Glomerular endothelial cell (primary cell): Measurements from ENCODE around the gene LKAAEAR1. TPM values are rescaled to one million over a fixed set of nuclear protein-coding genes. Genes with fewer than 3 reads are reported as not detected.

Experiments
- DNase-seq: peaks from one replicate; pipeline ENCODE4 v3.0.0-alpha.2; 2011; ENCODE audit warnings: low read depth, low spot score; ENCODE audit errors: extremely low read depth
- total RNA-seq: library from RNA; depleted of rRNA; stranded (reverse); fragments of >200 nt; gene quantifications from 2 replicates; pipeline ENCODE4 v1.2.3, GENCODE V29; 2015

Gene LKAAEAR1
- total RNA-seq, 1 donor from 2014 or later: 1.2 TPM

DNA sequence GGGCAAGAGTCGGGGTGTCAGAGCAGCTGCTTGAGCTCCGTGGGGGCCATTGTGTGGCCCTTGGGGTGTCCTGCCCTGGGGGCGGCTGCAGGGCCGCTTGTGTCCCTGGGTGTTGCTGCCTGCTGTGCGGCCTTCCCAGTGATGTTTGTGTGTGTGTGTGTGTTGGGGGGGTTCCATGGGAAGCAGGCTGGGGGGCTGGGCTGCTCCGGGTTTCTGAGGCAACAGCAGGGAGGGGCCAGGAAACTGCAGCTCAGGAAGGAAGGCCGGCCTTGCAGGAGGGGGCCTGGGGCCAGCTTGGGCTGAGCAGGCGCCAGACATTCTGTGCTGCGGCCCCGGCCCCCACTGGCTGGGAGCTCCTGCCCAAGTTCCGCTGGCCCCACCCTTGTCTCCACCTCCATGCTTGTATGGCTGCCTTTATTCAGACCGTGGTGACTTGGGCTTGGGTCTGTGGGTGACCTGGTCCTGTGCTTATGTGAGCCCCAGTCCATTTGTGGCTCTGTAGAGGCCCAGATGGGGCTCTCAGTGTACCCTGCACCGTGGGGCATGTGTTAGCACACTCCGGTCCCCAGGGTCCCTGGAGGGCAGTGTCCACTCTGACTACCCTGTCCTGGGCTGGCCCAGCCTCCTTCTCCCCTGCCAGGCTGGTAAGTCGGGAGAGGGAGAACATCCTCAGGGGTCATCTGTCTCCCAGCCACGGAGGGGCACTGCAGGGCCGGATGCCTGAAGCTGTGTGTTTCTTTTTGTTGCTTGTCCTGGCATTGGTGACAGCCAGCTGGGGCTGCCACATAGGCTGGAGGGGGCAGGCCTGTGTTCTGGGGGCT, 30.1 kb downstream of the LKAAEAR1 start:
- DNase-seq: no peak

DNA sequence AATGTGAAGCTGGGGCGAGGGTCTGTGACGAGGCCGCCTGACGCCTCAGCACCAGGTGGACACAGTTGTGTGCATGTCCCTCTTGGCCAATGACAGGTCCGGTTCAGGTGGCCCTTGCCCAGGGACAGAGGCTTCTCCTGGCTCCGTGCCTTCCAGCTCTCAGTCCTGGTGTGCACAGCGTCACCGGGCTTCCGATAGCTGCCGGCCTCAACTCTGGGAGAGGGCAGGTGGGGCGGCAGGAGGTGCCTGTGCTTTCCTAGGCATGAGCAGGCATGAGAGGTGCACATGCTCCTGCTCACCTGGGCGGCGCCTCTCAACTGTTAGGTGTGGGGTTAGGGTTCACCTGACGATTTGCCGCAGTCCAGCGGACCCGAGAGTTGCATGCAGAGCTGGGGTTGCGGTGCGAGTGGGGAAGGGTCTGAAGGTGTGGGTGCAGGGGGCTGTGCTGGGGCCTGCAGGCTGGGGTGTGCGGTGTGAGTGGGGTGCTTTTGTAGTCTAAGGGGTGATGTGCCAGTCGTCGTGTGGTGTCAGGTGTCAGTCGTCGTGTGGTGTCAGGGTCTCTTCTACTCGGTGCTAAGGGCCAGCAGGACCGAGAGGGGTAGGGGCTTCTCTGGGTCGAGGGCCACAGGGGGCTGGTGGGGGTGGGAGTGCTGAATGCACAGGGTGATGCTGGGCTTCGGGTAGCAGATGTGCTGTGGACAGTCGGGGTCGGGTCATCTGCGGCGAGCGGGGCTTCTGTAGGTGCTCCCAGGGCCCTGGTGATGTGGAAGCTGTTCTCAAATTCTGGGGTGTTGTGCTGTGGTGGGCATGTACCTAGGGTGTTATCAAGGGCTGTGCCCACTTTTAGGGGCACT, 31.0 kb downstream of the LKAAEAR1 start:
- no peak for DNase-seq

DNA sequence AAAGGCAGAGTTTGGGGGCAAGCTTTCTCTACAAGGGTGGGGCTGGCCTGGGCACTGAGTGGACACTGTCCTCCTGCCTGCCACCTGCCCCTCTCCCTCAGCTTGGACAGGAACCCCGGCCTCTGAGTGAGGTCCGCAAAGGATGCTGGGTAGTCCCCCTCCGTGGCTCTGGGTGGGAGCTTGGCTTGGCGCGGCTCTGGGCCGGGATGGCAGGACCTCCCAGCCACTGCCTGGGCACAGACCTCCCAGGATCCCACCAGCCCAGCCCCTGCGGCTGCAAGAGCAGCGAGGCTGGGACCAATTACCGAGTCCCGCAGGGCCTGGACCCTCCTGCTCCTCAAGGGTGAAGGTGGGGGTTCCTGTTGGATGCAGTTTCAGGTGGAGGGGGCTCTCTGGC, 31.9 kb downstream of the LKAAEAR1 start:
- DNase-seq: no peak

DNA sequence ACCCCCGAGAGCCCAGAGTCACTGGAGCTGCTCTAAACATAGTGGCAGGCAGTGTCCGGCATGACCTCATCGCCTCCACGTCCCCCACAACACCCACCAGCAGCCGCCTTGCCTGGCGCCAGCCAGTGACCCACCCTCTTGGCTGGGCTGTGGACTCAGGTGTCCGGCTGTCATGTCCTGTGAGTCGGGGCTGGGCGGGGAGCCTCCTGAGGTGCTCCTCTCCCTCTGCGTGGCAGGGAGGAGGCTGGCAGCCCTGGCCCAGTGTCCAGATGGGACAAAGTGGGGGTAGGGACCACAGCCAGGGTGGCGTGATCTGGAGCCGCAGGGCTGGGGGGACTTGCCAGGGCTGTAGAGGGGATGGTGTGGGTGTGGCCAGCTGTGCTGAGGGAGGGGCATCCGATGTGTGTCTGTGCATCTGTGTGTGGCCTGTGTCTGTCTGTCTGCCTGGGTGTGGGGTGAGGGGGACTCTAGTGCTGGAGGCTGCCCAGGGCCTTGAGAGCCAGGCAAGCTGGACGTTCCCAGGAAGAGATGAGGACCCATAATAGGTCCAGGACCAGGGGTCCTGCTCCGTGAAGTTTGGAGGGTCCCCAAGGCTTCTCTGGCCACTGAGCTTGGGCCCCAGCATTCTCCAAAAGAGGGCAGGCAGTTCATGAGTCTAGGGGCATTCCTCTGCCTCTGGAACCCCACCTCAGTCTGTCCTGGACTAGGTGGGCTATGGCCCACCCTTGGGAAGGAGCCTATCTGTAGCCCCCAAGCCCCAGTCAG, 32.5 kb downstream of the LKAAEAR1 start:
- DNase-seq: no peak

DNA sequence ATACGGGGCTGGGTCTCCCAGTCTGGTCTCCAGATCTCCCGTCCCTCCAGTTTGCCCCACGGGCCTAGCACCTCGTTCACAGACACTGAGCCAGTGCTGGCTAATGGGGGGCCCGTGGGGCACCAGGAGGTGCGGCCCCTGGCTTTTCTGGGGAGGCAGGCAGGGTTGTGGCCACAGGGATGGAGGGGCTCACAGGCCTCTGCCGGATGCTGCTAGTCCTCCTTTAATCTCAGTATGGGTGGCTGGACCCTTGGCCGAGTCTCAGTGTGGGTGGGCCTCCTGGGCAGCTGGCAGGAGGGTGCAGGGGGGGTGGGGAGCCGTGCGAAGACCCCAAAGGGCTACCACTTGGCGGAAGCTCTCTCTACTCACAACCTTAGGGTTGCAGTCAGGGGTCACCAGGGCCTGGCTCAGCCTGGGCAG, 33.2 kb downstream of the LKAAEAR1 start:
- DNase-seq: no peak

DNA sequence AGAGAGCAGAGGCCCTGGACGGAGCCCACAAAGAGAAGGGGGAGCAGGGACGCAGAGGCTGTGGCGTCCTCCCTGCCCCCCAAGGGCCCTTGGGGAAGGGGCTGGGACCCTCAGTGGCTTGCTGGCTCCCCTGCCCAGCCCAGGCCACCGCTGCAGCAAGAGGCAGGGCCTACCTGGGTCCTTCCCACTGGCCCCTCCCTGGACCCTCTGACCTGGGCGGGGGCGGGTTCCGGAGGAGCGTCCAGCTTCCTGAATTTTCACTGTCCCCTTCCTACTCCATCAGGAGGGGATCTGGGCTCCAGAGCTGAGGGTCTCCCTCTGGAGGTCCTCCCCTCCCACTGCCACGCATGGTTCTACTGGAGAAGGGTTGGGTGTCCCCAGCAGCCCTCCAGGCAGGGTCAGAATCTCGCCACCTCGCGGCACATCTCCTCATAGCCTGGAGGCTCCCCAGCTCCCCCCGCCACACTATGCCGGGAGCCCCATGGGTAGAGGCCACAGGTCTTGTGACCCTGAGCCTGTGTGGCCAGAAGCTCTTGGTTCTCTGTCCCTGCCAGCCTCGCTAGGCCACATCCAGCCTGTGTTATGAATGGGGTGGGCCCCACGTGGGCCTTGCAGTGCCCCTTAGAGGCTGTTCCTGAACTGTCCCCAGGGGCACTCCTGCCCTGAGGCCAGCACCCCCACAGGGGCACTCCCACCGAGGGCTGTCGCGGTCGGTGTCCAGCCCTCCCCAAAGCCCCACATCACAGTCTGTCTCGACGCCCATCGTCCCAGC, 33.8 kb downstream of the LKAAEAR1 start:
- DNase-seq: no peak

DNA sequence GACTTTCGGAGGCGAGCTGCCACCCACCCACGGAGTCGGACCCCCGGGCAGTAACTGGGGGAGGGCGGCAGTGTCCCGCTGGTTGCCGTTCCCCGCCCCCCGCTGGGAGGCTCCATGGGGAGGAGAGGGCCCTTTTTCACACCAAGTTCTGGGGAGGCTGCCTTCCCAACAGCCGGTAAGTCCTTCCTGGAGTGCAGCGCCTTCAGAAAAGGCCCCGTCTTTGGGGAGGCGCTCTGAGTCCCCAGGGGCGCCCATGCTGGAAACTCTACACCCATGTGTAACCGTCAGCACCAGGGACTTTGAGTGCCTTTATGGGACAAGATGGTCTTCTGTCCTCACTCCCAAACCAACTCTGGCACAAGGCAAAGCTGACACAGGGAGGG, 34.3 kb downstream of the LKAAEAR1 start:
- DNase-seq: no peak

DNA sequence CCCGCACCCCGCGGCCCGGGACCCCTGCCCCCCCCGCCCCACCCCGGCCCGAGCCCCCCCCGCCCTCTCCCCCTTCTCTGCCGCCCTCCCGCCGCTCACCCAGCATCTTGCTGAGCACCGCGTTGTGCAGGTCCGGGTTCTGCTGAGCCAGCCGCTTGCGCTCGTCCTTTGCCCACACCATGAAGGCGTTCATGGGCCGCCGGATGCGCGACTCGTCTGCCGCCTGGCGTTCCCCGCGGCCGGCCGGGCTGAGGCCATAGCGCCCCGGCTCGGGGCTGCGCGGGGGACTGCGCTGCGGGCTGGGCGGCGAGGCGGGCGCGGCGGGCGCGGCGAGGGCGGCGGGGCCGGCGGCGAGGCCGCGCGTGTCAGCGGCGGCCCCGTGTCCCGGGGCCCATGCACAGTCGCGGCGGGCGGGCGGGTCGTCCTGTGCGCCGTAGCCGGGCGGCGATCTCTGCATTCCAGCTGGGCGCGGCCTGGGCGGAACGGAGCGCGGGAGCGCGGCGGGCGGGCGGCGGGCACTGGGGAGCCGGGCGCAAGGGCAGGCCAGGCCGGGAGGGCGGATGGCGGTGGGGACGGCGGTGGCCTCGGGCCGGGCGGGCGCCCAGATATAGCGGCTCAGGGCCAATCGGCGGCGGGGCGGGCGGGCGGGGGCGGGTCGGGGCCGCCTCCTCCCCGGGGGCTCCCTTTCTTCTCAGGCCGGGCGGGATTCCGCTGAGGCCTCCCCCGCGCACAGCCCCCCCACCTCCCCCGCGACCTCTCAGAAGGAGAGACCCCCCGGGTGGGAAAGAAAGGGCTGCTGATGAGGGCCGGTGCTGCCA, 34.9 kb downstream of the LKAAEAR1 start, which contains the start of gene SOX18:
Gene SOX18 (minus strand): TSS at position 580 of the 818 bp plus-strand sequence. CDS start 123 bp downstream, at position 457.
- DNase-seq: no peak

DNA sequence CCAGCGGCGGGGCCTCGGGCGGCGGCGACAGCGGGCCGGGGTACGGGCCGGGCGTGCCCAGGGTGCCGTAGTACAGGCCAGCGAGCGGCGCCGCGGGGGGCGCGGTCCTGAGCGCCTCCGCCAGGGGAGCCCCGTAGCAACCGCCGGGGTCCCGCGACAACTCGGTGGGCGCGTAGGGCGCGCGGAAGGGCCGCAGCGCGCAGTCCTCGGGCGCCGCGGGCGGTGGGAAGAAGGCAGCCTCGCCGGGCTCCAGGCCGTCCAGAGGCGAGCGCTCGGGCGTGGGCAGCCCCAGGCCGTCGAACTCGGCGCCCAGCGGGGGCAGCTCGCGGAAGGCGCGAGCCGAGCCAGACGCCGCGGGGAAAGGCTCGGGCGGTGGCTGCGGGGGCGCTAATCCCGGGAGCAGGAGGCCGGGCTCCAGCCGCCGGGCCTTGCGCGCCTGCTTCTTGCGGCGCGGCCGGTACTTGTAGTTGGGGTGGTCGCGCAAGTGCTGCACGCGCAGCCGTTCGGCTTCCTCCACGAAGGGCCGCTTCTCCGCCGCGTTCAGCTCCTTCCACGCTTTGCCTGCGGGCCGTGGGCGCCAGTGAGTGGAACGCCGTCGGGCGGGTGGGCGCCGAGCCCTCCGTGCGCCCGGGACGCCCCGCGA, 35.7 kb downstream of the LKAAEAR1 start:
- no peak for DNase-seq

DNA sequence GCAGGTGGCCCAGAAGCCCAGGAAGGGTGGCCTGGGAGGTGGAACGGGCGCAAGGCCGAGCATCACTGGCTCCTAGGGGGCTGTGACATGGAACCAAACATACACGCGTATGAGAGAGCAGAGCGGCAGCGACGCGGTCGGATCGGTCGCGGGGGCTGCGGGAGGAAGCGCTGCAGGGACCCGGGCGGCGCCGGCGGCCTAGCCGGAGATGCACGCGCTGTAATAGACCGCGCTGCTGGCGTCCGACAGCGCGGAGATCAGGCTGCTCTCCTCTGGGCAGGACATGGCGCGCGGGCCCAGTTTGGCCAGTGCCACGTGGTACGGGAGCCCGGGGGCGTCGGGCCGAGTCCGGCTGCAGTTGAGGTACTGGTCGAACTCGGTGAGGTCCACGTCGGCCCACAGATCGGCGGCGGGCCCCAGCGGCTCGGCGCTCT, 36.2 kb downstream of the LKAAEAR1 start:
- DNase-seq: no peak

DNA sequence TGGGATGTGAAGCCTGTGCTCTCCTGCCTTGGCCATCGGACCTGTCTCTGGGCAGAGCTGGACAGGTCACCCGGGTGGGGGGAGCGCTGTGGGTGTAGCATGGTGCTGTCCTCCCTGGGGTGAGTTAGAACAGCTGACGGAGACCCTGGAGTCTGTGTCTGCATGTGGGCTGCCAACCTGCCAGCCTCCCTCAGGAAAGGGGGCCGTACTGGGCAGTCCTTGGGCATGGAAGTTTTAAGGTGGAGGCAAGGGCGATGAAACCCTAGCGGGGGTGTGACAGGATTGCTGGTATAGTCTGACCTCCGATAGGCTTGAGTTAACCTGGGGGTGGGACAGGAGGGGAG, 37.2 kb downstream of the LKAAEAR1 start:
- DNase-seq: no peak

DNA sequence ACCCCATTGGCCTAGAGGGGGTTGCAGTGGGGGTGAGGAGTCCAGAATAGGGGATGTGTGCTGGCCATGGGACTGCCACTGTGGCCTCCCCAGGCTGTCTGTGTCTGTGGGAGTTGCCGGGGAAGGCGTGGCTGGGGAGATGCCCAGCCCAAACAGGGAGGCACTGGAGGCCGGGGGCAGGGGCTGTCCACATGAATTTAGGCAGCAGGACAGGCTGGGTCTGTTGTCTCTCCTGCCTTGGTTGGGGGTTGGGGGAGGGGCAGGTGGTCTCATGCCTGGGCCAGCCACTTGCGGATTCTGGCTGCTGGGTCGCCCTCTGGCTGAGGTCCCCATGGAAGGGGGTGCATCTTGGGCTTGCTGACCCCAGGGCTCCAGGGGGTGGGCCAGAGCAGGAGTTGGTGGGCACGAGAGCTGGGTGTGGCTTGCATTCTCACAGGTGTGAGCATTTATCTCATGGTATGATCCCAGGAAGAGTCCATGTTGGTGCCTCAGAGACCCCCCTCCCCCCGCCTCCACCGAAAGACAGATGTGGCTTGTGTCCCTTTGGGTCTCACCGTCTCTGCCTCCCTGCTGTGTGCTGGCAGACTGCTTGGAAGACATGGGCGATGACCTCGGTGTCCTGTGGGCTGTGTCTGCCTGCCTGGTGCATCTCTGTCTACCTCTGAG, 38.7 kb downstream of the LKAAEAR1 start:
- DNase-seq: no peak

DNA sequence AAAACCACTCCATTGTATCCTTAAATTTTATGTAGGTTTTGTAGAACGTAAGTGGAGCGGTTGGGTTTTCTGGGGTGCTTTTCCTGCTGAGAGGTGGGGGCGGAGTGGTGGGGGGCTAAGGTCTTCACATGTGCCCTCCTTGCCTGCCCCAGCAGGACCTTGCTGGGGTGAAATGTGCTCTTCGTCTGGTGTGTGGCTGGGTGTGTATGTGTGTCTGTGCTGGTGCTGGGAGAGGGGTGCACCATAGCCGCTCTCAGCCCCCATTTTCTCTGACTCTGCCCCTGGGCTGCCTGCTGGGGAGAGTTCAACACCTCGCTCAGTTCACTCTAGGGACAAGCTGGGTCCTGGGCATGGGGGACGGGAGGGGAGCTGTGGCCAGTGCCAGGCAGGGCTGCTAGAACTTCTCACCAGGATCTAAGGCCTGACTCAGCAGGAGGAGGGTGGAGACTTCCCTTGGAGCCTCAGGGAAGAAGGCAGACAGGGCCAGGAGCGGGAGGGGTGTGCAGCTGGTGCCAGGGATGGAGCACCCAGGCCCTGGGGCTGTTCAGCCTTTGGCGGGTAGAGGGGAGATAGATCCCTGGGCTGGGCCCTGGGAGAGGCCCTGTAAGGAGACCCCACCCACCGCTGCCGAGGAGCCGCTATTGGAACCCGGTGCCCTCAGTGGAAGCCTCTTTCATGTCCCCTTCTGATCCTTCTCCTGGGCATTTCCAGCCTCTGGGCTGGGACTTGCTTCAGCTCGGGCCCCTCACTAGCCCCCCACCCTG, 39.5 kb downstream of the LKAAEAR1 start:
- no peak for DNase-seq

DNA sequence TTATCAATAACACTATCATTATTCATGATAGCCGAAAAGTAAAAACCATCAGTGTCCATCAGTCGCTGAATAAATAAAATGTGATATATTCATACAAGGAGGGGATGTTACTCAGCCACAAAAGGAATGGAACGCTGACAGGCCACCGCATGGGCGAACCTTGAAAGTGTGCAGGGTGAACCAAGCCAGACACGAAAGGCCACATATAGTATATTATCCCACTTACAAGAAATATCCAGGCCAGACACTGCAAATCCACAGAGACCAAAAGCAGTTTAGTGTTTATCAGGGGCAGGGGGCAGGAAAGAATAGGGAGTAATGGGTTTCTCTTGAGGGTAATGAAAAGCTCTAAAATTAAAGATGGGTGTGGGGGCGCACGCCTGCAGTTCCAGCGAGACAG, 40.4 kb downstream of the LKAAEAR1 start:
- DNase-seq: no peak

DNA sequence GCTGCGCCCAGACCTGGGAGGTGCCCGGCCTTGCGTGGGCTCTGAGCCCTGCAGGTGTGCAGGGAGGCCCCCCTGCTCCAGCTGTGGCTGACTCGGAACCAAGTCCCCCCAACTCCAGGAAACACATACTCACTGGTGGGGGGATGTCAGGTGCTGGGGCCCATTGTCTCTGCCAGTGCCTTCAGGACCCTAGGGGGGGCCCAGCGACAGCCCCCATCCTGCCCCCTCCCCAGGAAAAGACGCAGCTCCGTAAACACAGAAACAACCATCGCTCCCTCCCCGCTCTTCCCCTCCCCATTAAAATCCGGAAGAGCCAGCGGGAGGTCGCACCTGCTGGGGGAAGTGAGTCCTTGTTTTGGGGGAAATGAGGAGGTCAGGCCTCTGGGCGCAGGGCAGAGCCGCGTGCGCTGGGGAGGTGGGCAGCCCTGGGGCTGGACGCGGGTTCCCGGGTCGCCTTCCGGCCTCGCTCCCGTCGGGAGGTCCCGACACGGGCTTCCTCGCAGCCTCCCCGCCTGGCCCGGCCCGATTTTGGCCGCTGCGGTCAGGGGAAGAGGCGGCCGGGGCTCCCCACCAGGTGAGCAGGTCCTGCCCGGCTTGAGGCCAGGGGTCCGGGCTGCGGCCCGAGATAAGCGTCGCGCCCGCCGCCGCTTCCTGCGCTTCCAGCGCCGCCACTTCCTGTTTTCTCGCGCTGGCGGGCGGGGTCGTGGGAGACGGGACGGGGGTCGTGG, 42.0 kb downstream of the LKAAEAR1 start:
- no peak for DNase-seq

DNA sequence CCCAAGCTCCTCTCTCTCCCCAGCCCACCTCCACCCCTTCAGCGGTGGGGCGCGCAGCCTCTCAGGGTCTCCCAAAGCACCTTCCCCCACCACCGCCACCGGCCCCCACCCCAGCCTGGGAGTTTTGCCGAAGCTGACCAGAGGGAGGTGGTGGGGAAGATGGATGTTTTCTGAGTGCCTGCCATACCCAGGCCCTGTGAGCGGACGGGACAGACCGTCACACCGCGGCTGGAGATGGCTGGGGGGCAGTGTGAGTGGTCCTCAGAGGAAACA, 42.5 kb downstream of the LKAAEAR1 start:
- no peak for DNase-seq

DNA sequence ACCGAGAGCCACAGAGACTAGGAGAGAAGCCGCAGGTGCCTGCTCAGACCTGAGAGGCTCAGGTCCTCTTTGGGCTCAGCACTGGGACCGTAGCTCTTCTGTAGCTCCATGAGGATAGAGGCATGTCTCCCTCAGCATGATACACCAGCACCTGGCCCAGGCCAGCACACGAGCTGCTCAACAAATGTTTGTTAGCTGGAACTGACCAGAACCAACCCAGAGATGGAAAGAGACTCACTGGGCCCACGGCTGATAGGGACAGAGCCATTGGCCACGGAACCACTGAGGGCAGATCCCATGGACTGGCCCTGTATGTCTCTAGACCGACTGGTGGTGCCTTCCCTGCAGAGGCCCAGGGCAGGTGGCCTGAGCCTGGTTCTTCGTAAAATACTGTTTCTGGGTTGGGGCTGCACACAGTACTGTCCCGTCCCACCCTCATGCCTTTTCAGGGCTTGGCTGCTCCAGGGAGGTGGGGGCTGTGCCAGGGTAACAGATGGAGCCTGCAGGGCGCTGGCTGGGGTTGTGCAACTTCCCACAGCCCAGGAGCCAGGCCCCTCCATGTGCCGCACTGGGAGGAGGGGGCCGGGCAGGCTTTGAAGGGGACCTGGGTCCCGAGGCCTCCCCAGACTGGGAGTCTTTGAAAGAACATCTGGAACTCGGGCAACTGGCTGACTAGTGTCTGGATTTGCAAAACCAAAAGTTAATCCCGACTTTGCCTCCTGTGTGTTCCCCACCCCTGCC, 43.0 kb downstream of the LKAAEAR1 start:
- no peak for DNase-seq
